HG03571 (cell line): Measurements from ENCODE around the gene KNCN.

Experiments used
- ATAC-seq: cut with Tn5 transposase; IDR thresholded peaks from one replicate; pipeline ENCODE4 v1.9.1; 2021; ENCODE audit not compliant: unreplicated experiment

The KNCN gene

GRCh38 chr1:46569116-46569515, 17.7 kb upstream of the KNCN start:
- ATAC-seq: no peak

- ATAC-seq: no peak
These were observed 17.0 kb upstream of the KNCN start for GRCh38 chr1:46568461-46568891.

- ATAC-seq: no peak
These were observed 11.9 kb upstream of the KNCN start for GRCh38 chr1:46563341-46563740.

GRCh38 chr1:46562498-46562897, 11.1 kb upstream of the KNCN start:
- ATAC-seq: no peak

GRCh38 chr1:46558966-46559365, 7.5 kb upstream of the KNCN start:
- ATAC-seq: no peak

- no peak for ATAC-seq
These were observed 6.9 kb upstream of the KNCN start for GRCh38 chr1:46558141-46558963.

GRCh38 chr1:46557403-46557802, 6.0 kb upstream of the KNCN start:
- no peak for ATAC-seq

GRCh38 chr1:46556822-46557221, 5.4 kb upstream of the KNCN start:
- ATAC-seq: no peak

- no peak for ATAC-seq
These were observed 4.6 kb upstream of the KNCN start for GRCh38 chr1:46555826-46556619.

- no peak for ATAC-seq
These were observed 3.3 kb upstream of the KNCN start for GRCh38 chr1:46554597-46555381.

- ATAC-seq: no peak
These were observed 2.8 kb upstream of the KNCN start for GRCh38 chr1:46554236-46554596.

- no peak for ATAC-seq
These were observed 2.1 kb upstream of the KNCN start for GRCh38 chr1:46553506-46553905.

- no peak for ATAC-seq
These were observed 1.1 kb upstream of the KNCN start for GRCh38 chr1:46552357-46553237.

GRCh38 chr1:46550751-46551231, 656 bp downstream of the KNCN start:
- ATAC-seq: no peak

- ATAC-seq: no peak
These were observed 1.5 kb downstream of the KNCN start for GRCh38 chr1:46549697-46550681.

- ATAC-seq: no peak
These were observed 3.7 kb downstream of the KNCN start for GRCh38 chr1:46547481-46548383.

- ATAC-seq: no peak
These were observed 5.2 kb downstream of the KNCN start for GRCh38 chr1:46546210-46546609.

- ATAC-seq: no peak
These were observed 5.7 kb downstream of the KNCN start for GRCh38 chr1:46545784-46546183.
